IMR-90 (cell line): Measurements from ENCODE around the gene FOXN3. TPM values are rescaled to one million over a fixed set of nuclear protein-coding genes. Genes with fewer than 3 reads are reported as not detected.
A peak's percentile ranks its signal among the peaks of the same experiment; 100 is the strongest.
"Not testable (repeated sequence)": the region's sequence is repeated elsewhere in the genome, so short reads cannot be mapped to it uniquely, and the experiment has no call there.

Experiments
- ATAC-seq: fragments of 200-7000 bp; cut with Tn5 transposase; 2 replicates; pipeline ENCODE4 v1.9.1; 2020; ENCODE audit warnings: low read depth, mild to moderate bottlenecking, moderate library complexity
- BruUV-seq: library from RNA; stranded (reverse); fragments of 400-500 nt; replicated peaks from 2 replicates; lab custom pipeline; 2021; lab: Mats Ljungman, UMichigan
- CTCF ChIA-PET: fragments of 300-600 bp; formaldehyde crosslinking; extraction: SDS; loops from one replicate; lab custom pipeline; 2021; ENCODE audit warnings: antibody characterized with exemption; lab: Yijun Ruan, JAX
- POLR2A ChIA-PET: fragments of 300-600 bp; sonication (Branson Sonifier 250); formaldehyde crosslinking; loops from one replicate; lab custom pipeline; 2022; ENCODE audit warnings: antibody characterized with exemption; ENCODE audit not compliant: unreplicated experiment; lab: Charles Lee
- DNase-seq: peaks from one replicate; pipeline ENCODE4 v3.0.0; 2013
- H2AFZ ChIP-seq: replicated peaks from 2 replicates; pipeline ENCODE3; 2013; ENCODE audit warnings: low read length, mild to moderate bottlenecking; ENCODE audit not compliant: poor library complexity
- H2AK5ac ChIP-seq: 2 replicates; pipeline ENCODE4 v1.6.1; 2013; ENCODE audit warnings: low read depth, low read length, inconsistent platforms
- H2AK9ac ChIP-seq: replicated peaks from 2 replicates; pipeline ENCODE3; 2013; ENCODE audit warnings: mild to moderate bottlenecking, low read depth, low read length, moderate library complexity; ENCODE audit not compliant: poor library complexity
- H2BK120ac ChIP-seq: 2 replicates; pipeline ENCODE4 v1.6.1; 2013; ENCODE audit warnings: low read depth, low read length, inconsistent platforms
- H2BK15ac ChIP-seq: 3 replicates; pipeline ENCODE4 v1.6.1; 2013; ENCODE audit warnings: low read depth, low read length, inconsistent platforms
- H2BK20ac ChIP-seq: 2 replicates; pipeline ENCODE4 v1.6.1; 2013; ENCODE audit warnings: low read depth, mild to moderate bottlenecking, inconsistent platforms, low read length, moderate library complexity
- H2BK5ac ChIP-seq: 2 replicates; pipeline ENCODE4 v1.6.1; 2013; ENCODE audit warnings: mild to moderate bottlenecking, low read depth, low read length, inconsistent platforms; ENCODE audit not compliant: poor library complexity, severe bottlenecking
- H3K14ac ChIP-seq: replicated peaks from 2 replicates; pipeline ENCODE4 v1.6.1; 2013; ENCODE audit warnings: low read depth, low read length, inconsistent platforms
- H3K18ac ChIP-seq: 2 replicates; pipeline ENCODE4 v1.6.1; 2013; ENCODE audit warnings: low read depth, low read length, control low read depth
- H3K23ac ChIP-seq: 2 replicates; pipeline ENCODE4 v1.6.1; 2013; ENCODE audit warnings: low read depth, low read length, inconsistent platforms
- H3K27ac ChIP-seq: 2 replicates; pipeline ENCODE4 v1.5.1; 2013; ENCODE audit warnings: mild to moderate bottlenecking, control low read depth, low read length; ENCODE audit not compliant: insufficient read depth
- H3K27me3 ChIP-seq: 2 replicates; pipeline ENCODE4 v1.6.1; 2013; ENCODE audit warnings: low read length; ENCODE audit not compliant: control insufficient read depth, insufficient read depth
- H3K36me3 ChIP-seq: 2 replicates; pipeline ENCODE4 v1.6.1; 2013; ENCODE audit warnings: low read length, mixed read lengths; ENCODE audit not compliant: control insufficient read depth, insufficient read depth
- H3K4ac ChIP-seq: 2 replicates; pipeline ENCODE4 v1.6.1; 2013; ENCODE audit warnings: low read depth, low read length, inconsistent platforms
- H3K4me1 ChIP-seq: 2 replicates; pipeline ENCODE4 v1.6.1; 2013; ENCODE audit warnings: low read length, mixed read lengths; ENCODE audit not compliant: control insufficient read depth, insufficient read depth
- H3K4me2 ChIP-seq: 2 replicates; pipeline ENCODE4 v1.6.1; 2013; ENCODE audit warnings: low read depth, mild to moderate bottlenecking, control low read depth, low read length, moderate library complexity
- H3K4me3 ChIP-seq: 2 replicates; pipeline ENCODE4 v1.5.1; 2013; ENCODE audit warnings: low read depth, mild to moderate bottlenecking, control low read depth, low read length, moderate library complexity; ENCODE audit not compliant: insufficient read depth
- H3K56ac ChIP-seq: 2 replicates; pipeline ENCODE4 v1.6.1; 2013; ENCODE audit warnings: low read length, inconsistent platforms; ENCODE audit not compliant: insufficient read depth; ENCODE audit errors: extremely low read depth
- H3K79me1 ChIP-seq, 2 experiments: 2 replicates each; pipeline ENCODE4 v1.6.1; 2013; ENCODE audit warnings: low read length in 2 of 2, inconsistent platforms in 1 of 2, low read depth in 1 of 2
- H3K9ac ChIP-seq: 2 replicates; pipeline ENCODE4 v1.6.1; 2013; ENCODE audit warnings: low read depth, low read length, control low read depth
- H3K9me1 ChIP-seq: 2 replicates; pipeline ENCODE4 v1.6.1; 2013; ENCODE audit warnings: low read length, inconsistent platforms; ENCODE audit not compliant: insufficient read depth
- H3K9me3 ChIP-seq: 2 replicates; pipeline ENCODE4 v1.6.1; 2013; ENCODE audit warnings: low read length; ENCODE audit not compliant: control insufficient read depth, insufficient read depth
- H4K20me1 ChIP-seq: 2 replicates; pipeline ENCODE4 v1.6.1; 2013; ENCODE audit warnings: low read length, inconsistent platforms; ENCODE audit not compliant: insufficient read depth
- H4K5ac ChIP-seq: 2 replicates; pipeline ENCODE4 v1.6.1; 2013; ENCODE audit warnings: mild to moderate bottlenecking, low read depth, low read length, control low read depth
- H4K8ac ChIP-seq, 2 experiments: 2 replicates each; pipeline ENCODE4 v1.6.1; 2013; ENCODE audit warnings: low read depth in 2 of 2, low read length in 2 of 2, control low read depth in 1 of 2, inconsistent platforms in 1 of 2
- H4K91ac ChIP-seq: 2 replicates; pipeline ENCODE4 v1.6.1; 2013; ENCODE audit warnings: low read depth, low read length, inconsistent platforms; ENCODE audit not compliant: insufficient read depth
- BHLHE40 ChIP-seq: fragments of 150-350 bp; IDR thresholded peaks from 2 replicates; pipeline ENCODE4 v1.6.1; 2016; ENCODE audit warnings: mild to moderate bottlenecking, low read depth, low read length
- CHD1 ChIP-seq: IDR thresholded peaks from 2 replicates; pipeline ENCODE4 v1.6.1; 2012; ENCODE audit warnings: low read depth, low read length, improper control_type of control experiment
- MAZ ChIP-seq: IDR thresholded peaks from 2 replicates; pipeline ENCODE4 v1.6.1; 2012; ENCODE audit warnings: low read depth, mild to moderate bottlenecking, low read length, improper control_type of control experiment, moderate library complexity, borderline replicate concordance
- WGBS, 2 experiments: methylation state at CpG; one replicate each; pipeline versions ENCODE4 v1.1.5 to v1.1.7; 2013; ENCODE audit warnings: missing lambda C conversion rate in 2 of 2; ENCODE audit not compliant: insufficient read length in 1 of 2; ENCODE audit errors: extremely low coverage in 2 of 2; 5-methylcytosine and 5-hydroxymethylcytosine counted together
- dilution Hi-C: fragments of 300-500 bp; cut with HindIII; formaldehyde crosslinking; loops from one replicate; pipeline ENCODE4 v1.14.3; 2018; ENCODE audit warnings: low sequenced_read_pairs; ENCODE audit not compliant: unreplicated experiment
- in situ Hi-C: fragments of 300-500 bp; cut with MboI; formaldehyde crosslinking; loops from 3 replicates; pipeline ENCODE4 v1.14.3; 2019; ENCODE audit warnings: low sequenced_read_pairs, inconsistent platforms, mixed read lengths
- intact Hi-C: fragments of 100-400 bp; cut with micrococcal nuclease; formaldehyde crosslinking; loops from 2 replicates; pipeline ENCODE4 v1.10.0; 2022
- polyA plus RNA-seq, 3 experiments: library from polyadenylated mRNA; depleted of rRNA; stranded (reverse); fragments of >200 nt; gene quantifications; 2 replicates each; pipeline ENCODE4 v1.2.3, GENCODE V29; 2012; ENCODE audit warnings: low replicate concordance in 1 of 3
- total RNA-seq: library from RNA; depleted of rRNA; stranded (reverse); fragments of >200 nt; gene quantifications from 2 replicates; pipeline ENCODE4 v1.2.3, GENCODE V29; 2012

The FOXN3 gene
- total and polyA plus RNA-seq, 2 of the 4 experiments (the other 2 are of a cell fraction) = 22.6 to 33.7 TPM

DNA sequence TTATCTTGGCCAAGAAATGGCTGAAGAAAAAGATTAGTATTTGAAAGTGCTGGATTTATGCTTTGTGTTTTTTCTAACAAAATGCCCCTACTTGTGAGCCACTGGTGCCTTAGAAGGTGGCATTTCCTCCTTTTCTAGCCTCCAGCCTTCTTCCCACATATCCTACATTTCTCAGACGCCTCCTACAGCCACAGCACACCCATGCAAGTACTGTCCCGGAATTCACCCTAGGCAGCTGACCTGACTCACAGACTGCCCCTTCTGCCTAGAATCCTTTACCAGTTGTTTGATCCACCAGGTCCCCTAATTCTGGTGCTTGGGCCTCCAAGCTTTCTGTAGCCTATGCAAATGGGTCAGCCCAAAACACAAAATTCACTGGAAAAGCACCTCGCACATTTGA lies 166.0 kb downstream of the FOXN3 start:
- H4K91ac ChIP-seq = no peak overlapping the region
- DNase-seq (peak; percentile 27), ATAC-seq (peak; percentile 48; the same call in 1 of the 2 replicates)
- no peak overlapping the region for H2AK5ac ChIP-seq
- dilution Hi-C loops (no loop called here), intact Hi-C loops (no loop called here), in situ Hi-C loops (no loop called here)
- H3K27me3 ChIP-seq = no peaks in the 10 kb centered on the region
- no peak overlapping the region for H4K8ac ChIP-seq
- 86% methylated on average over 2 of the region's 3 CpGs; no CpG with 5 or more reads in 1 of the 2 experiments for WGBS, 2 experiments
- TF ChIP-seq BHLHE40 (no peak), MAZ (no peak), CHD1 (no peak)
- H3K9me1 ChIP-seq = peaks cover 14% of the 10 kb centered on the region; the same call in 1 of the 2 replicates
- no peaks in the 10 kb centered on the region for H3K9me3 ChIP-seq
- peaks cover 38 to 74% of the 10 kb centered on the region in 2 experiments for H3K79me1 ChIP-seq
- no peak overlapping the region for H2BK120ac ChIP-seq
- POLR2A ChIA-PET = no interaction called here
- no peak overlapping the region for H3K4ac ChIP-seq
- H2AFZ ChIP-seq = no peak overlapping the region
- no peak overlapping the region for H3K56ac ChIP-seq
- H3K4me1 ChIP-seq = peaks cover 6% of the 10 kb centered on the region; the same call in 1 of the 2 replicates
- H2AK9ac ChIP-seq = no peak overlapping the region
- H4K20me1 ChIP-seq = peaks cover 35% of the 10 kb centered on the region
- no peak overlapping the region for H3K14ac ChIP-seq
- H3K4me3 ChIP-seq = no peak overlapping the region
- no peak overlapping the region for H3K23ac ChIP-seq
- no peak overlapping the region for H2BK20ac ChIP-seq
- H2BK5ac ChIP-seq = no peak overlapping the region
- H3K27ac ChIP-seq = no peak overlapping the region
- no peak overlapping the region for H2BK15ac ChIP-seq
- H3K36me3 ChIP-seq = peaks cover 3% of the 10 kb centered on the region; the same call in 1 of the 2 replicates
- CTCF ChIA-PET = no interaction called here
- H3K9ac ChIP-seq = no peak overlapping the region
- no peak overlapping the region for H3K4me2 ChIP-seq
- no TSS peak for BruUV-seq
- H3K18ac ChIP-seq = no peak overlapping the region
- no peak overlapping the region for H4K5ac ChIP-seq

DNA sequence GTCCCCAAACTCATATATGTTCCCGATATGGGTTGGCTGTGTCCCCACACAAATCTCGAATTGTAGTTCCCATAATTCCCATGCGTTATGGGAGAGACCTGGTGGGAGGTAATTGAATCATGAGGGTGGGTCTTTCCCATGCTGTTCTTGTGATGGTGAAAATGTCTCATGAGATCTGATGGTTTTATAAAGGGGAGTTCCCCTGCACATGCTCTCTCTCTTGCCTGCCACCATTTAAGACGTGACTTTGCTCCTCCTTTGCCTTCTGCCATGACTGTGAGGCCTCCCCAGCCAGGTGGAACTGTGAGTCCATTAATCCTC lies 166.4 kb downstream of the FOXN3 start:
- no CpG with 5 or more reads among the region's 4 CpGs for WGBS, 2 experiments
- intact Hi-C loops = not testable (repeated sequence)

More for the DNA sequence above, 166.4 kb downstream of the FOXN3 start:
- ATAC-seq, in situ Hi-C loops, H2BK5ac ChIP-seq, H3K27me3 ChIP-seq, H3K27ac ChIP-seq, H3K4ac ChIP-seq, dilution Hi-C loops, H2AK5ac ChIP-seq, H3K36me3 ChIP-seq, H2BK120ac ChIP-seq, H3K18ac ChIP-seq, H3K14ac ChIP-seq, H2BK15ac ChIP-seq, H4K8ac ChIP-seq, H4K91ac ChIP-seq, H3K9ac ChIP-seq, H2AFZ ChIP-seq, H3K56ac ChIP-seq, CTCF ChIA-PET, H3K4me2 ChIP-seq, DNase-seq, H3K4me3 ChIP-seq, H4K5ac ChIP-seq, H3K9me3 ChIP-seq, POLR2A ChIA-PET, BruUV-seq, H3K23ac ChIP-seq, H2BK20ac ChIP-seq, H3K4me1 ChIP-seq, H2AK9ac ChIP-seq: not testable (repeated sequence)
- peaks cover 34% of the 10 kb centered on the region for H4K20me1 ChIP-seq
- peaks cover 41 to 73% of the 10 kb centered on the region in 2 experiments for H3K79me1 ChIP-seq
- peaks cover 14% of the 10 kb centered on the region; the same call in 1 of the 2 replicates for H3K9me1 ChIP-seq
